Aorta (tissue), 5 donors: Measurements from ENCODE around the gene GALNT5. TPM values are rescaled to one million over a fixed set of nuclear protein-coding genes. Genes with fewer than 3 reads are reported as not detected.

ENCODE experiments used
- ATAC-seq: fragments of 200-7000 bp; cut with Tn5 transposase; one replicate; pipeline ENCODE4 v1.9.1; 2022; ENCODE audit warnings: moderate library complexity; ENCODE audit not compliant: low FRiP score
- DNase-seq, 2 donors: peaks; one replicate each; pipeline ENCODE4 v3.0.0-alpha.2; 2020
- H3K27ac ChIP-seq, 2 donors: one replicate each; pipeline ENCODE4 v1.5.1; 2013; ENCODE audit warnings: low read length in 2 of 2, mild to moderate bottlenecking in 2 of 2, moderate library complexity in 2 of 2, control low read depth in 1 of 2, inconsistent platforms in 1 of 2, low read depth in 1 of 2
- H3K27me3 ChIP-seq, 2 donors: one replicate each; pipeline ENCODE4 v1.6.1; 2013; ENCODE audit warnings: control low read depth in 1 of 2, low read length in 1 of 2, mild to moderate bottlenecking in 1 of 2, moderate library complexity in 1 of 2; ENCODE audit not compliant: insufficient read depth in 2 of 2, control insufficient read depth in 1 of 2
- H3K36me3 ChIP-seq, 2 donors: one replicate each; pipeline ENCODE4 v1.6.1; 2013; ENCODE audit warnings: control low read depth in 1 of 2, low read length in 1 of 2, mild to moderate bottlenecking in 1 of 2; ENCODE audit not compliant: insufficient read depth in 2 of 2, control insufficient read depth in 1 of 2
- H3K4me1 ChIP-seq, 2 donors: one replicate each; pipeline ENCODE4 v1.6.1; 2013; ENCODE audit warnings: low read length in 2 of 2, control low read depth in 1 of 2, mild to moderate bottlenecking in 1 of 2, moderate library complexity in 1 of 2; ENCODE audit not compliant: insufficient read depth in 2 of 2, control insufficient read depth in 1 of 2
- H3K4me3 ChIP-seq, 2 donors: one replicate each; pipeline ENCODE4 v1.5.1; 2013; ENCODE audit warnings: low read length in 2 of 2, control low read depth in 1 of 2, mild to moderate bottlenecking in 1 of 2
- H3K9me3 ChIP-seq: one replicate; pipeline ENCODE4 v1.6.1; 2013; ENCODE audit warnings: mild to moderate bottlenecking, low read length; ENCODE audit not compliant: control insufficient read depth
- WGBS, 2 donors: extraction: QIAGEN DNeasy Blood & Tissue Kit; methylation state at CpG; one replicate each; pipeline ENCODE4 v1.1.7; 2013; 5-methylcytosine and 5-hydroxymethylcytosine counted together
- intact Hi-C, 2 donors: fragments of 100-400 bp; cut with DNase I; formaldehyde crosslinking; loops; one replicate each; pipeline versions ENCODE4 v1.14.2 to v1.15.0; 2022
- polyA plus RNA-seq, 2 donors: library from polyadenylated mRNA; stranded (reverse); fragments of 200-250 nt; gene quantifications; one replicate each; pipeline ENCODE4 v1.2.3, GENCODE V29; 2013
- total RNA-seq, 2 donors: library from RNA; stranded (reverse); fragmentation: NEBNext Ultra II Directional; extraction: Animal tissue kit (Norgen Biotek cat#: 25700); gene quantifications; one replicate each; pipeline ENCODE4 v1.2.1, GENCODE V29; 2021
- donor health status: healthy with polysubstance abuse.
- donor health status: Bipolar disorder and iron deficiency.
- donor health status: DM: no; HTN: no; CAD: no.
- donor health status: DM: no; HTN: no; CAD: no.
- donor health status: DM: yes; HTN: yes; CAD: no.

GALNT5 gene
- total and polyA plus RNA-seq, 4 donors = 0.88 to 4.5 (median 2.1) TPM

DNA sequence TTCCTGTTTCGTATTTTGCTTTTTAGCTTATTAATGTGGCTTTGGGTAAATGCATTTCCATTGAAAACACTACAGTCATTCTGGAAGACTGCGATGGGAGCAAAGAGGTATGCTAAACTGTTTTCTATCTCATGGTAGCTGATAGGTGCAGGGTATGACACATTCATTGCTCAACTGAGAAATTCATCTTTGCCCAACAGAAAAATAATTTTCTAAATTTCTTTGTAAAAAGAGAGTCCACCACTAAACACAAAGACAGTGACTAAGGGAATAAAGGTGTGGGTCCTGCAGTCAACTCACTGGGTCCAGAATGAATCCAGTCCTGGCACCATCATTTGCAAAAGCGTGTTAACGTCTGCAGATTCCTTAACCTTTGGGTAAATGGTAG, 48.2 kb downstream of the GALNT5 start:
- 79 to 87% methylated on average over 4 of the region's 4 CpGs for WGBS, 2 donors
- H3K27me3 ChIP-seq = no peaks in the 10 kb centered on the region
- intact Hi-C loops = loop anchor here in 1 of 2 donors (10.0 kb wide), 1 partner anchor 1449 kb away; no protein-coding TSS in a partner anchor
- H3K27ac ChIP-seq = no peak overlapping the region
- ATAC-seq (no peak), DNase-seq (no peak)
- no peaks in the 10 kb centered on the region for H3K36me3 ChIP-seq
- H3K9me3 ChIP-seq = no peaks in the 10 kb centered on the region
- no peak overlapping the region for H3K4me3 ChIP-seq
- H3K4me1 ChIP-seq = no peaks in the 10 kb centered on the region

DNA sequence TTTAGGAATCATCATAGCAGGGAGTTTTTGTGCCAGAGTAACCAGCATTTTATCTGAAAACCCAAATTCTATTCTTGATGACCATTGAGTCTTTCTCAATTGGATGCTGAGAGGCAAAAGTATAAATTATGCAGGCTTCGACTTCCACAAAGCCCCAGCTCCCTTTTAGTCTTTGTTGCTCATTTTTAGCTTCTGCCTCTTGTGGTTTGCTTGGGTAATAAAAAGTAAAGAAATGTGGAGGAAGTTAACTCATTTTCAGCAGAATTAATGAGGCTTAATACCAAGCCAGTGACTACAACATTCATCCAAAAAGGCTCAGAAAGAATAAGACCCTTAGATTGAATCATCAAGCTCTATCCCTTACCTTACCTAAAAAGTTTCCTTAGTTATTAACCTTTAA, 49.5 kb downstream of the GALNT5 start:
- Histone ChIP-seq H3K4me1 (no peaks in the 10 kb centered on the region), H3K9me3 (no peaks in the 10 kb centered on the region), H3K27me3 (no peaks in the 10 kb centered on the region), H3K4me3 (no peak overlapping the region), H3K27ac (no peak overlapping the region), H3K36me3 (no peaks in the 10 kb centered on the region)
- no peak for ATAC-seq
- DNase-seq = no peak
- 56 to 66% methylated on average over 1 of the region's 1 CpG for WGBS, 2 donors
- intact Hi-C loops = loop anchor here in 1 of 2 donors (10.0 kb wide), 1 partner anchor 1448 kb away; no protein-coding TSS in a partner anchor

DNA sequence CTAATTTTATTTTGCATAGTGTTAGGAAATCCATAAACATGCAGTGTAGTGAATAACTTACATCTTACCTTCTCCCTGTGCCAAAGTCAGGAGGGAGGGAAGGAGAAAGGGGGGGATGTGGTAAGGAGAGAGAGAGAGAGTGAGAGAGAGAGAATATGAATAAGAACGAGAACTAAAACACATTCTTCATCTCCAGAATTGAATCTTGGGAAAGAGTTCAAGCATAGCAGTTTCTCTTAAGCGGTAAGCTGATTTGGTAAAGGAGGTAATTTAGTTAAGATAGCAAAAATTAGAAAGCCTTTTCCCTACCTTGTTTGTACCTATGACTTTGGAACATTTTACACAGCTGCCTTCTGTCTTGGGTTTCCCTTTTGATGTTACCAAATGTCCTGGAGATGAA, 52.4 kb downstream of the GALNT5 start:
- intact Hi-C loops = loop anchor here in 1 of 2 donors (10.0 kb wide), 1 partner anchor 1445 kb away; no protein-coding TSS in a partner anchor
- Histone ChIP-seq H3K36me3 (no peaks in the 10 kb centered on the region), H3K4me1 (no peaks in the 10 kb centered on the region), H3K27ac (no peak overlapping the region), H3K27me3 (no peaks in the 10 kb centered on the region), H3K4me3 (no peak overlapping the region), H3K9me3 (no peaks in the 10 kb centered on the region)
- DNase-seq (no peak), ATAC-seq (no peak)
- 79 to 86% methylated on average over 2 of the region's 2 CpGs for WGBS, 2 donors

DNA sequence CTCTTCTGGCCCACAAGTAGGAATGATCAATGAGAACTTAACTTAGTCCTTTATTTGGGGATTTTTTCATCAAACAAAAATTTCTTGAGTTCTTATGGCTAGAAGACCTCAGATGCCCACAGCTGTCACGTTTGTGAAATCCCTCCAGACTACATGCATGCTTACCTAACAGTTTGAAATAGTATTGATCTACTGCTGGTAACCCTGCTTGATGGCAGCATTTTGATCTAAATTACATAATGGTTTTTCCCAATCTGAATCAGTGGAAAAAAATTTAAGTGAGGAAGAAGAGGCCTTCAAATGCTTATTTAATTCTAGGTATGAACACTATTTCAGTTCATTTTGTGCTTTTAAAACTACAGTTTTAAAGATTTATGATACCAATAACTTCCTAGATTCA, 54.2 kb downstream of the GALNT5 start:
- WGBS, 2 donors = 75 to 86% methylated on average over 1 of the region's 1 CpG
- Histone ChIP-seq H3K27ac (no peak overlapping the region), H3K27me3 (no peaks in the 10 kb centered on the region), H3K4me3 (no peak overlapping the region), H3K9me3 (no peaks in the 10 kb centered on the region), H3K36me3 (no peaks in the 10 kb centered on the region), H3K4me1 (no peaks in the 10 kb centered on the region)
- ATAC-seq = no peak
- no peak for DNase-seq
- intact Hi-C loops = no loop called here

DNA sequence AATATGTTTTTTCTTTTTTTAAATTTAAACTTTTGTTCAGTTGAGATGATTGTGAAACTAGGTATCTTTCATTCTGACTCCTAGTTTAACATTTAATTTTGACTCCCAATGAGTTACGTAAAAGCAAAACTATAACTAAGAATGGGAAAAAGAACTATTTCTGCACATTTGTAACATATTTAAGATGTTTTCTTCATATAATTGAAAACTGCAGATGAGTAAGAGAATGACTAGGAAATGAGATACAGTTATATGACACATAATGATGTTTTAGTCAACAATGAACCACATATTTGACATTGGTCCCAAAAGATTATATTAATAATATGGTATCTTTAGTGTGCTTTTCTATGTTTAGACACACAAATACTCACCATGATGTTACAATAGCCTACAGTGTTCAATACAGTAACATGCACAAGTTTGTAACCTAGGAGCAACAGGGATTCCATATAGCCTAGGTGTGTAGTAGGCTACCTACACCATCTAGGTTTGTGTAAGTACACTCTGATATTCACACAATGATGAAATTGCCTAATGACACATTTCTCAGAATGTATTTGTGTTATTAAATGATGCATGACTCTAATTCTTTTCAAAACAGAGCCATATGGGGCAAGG, 55.5 kb downstream of the GALNT5 start:
- Histone ChIP-seq H3K27me3 (no peaks in the 10 kb centered on the region), H3K4me1 (no peaks in the 10 kb centered on the region), H3K27ac (no peak overlapping the region), H3K4me3 (no peak overlapping the region), H3K9me3 (no peaks in the 10 kb centered on the region), H3K36me3 (no peaks in the 10 kb centered on the region)
- no peak for ATAC-seq
- no peak for DNase-seq
- intact Hi-C loops = no loop called here
- 95 to 96% methylated on average over 1 of the region's 1 CpG for WGBS, 2 donors

DNA sequence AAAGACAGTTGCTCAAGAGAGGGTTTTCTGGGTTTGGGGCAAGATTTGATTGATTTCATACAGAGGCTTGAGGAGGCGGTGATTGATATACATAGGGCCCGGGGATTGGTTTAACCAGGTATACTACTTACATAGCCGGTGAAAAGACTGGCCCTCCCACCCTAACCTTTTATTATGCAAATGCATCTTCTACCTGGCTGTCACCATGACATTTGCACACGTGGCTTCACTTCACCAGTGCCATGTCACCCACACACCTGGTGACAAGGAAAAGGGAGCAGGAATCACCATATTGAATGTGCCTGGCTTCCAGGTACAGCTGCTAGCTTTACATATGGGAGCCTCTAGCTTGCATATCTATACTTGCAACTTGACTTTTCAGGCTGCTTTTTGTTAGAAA, 58.4 kb downstream of the GALNT5 start:
- DNase-seq (no peak), ATAC-seq (no peak)
- no peak overlapping the region for H3K4me3 ChIP-seq
- no peaks in the 10 kb centered on the region for H3K36me3 ChIP-seq
- no peaks in the 10 kb centered on the region for H3K9me3 ChIP-seq
- 55 to 76% methylated on average over 4 of the region's 4 CpGs for WGBS, 2 donors
- no peaks in the 10 kb centered on the region for H3K4me1 ChIP-seq
- H3K27ac ChIP-seq = no peak overlapping the region
- intact Hi-C loops = no loop called here
- H3K27me3 ChIP-seq = no peaks in the 10 kb centered on the region

DNA sequence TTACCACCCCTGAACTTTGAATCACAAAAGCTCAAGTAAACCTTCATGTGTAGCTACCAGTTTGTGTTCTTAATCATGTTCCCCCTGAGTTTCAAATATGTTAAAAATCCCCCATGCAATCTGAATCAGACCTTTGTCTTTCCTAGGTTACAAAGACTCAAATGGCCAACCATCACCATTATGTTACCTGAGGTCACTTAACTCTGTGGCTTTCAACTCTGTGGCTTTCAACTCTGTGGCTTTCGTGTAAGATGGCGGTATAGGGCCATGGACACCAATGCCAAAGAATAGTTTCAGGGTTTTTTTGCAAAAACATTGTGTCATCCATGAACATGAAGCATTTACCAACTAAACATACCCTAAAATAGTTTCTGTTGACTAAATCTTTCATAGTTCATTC, 61.4 kb downstream of the GALNT5 start:
- intact Hi-C loops = no loop called here
- ATAC-seq = no peak
- H3K9me3 ChIP-seq = no peaks in the 10 kb centered on the region
- no peaks in the 10 kb centered on the region for H3K4me1 ChIP-seq
- H3K36me3 ChIP-seq = no peaks in the 10 kb centered on the region
- H3K27ac ChIP-seq = no peak overlapping the region
- no peak overlapping the region for H3K4me3 ChIP-seq
- WGBS, 2 donors = 96 to 97% methylated on average over 2 of the region's 2 CpGs
- DNase-seq = no peak
- H3K27me3 ChIP-seq = no peaks in the 10 kb centered on the region

DNA sequence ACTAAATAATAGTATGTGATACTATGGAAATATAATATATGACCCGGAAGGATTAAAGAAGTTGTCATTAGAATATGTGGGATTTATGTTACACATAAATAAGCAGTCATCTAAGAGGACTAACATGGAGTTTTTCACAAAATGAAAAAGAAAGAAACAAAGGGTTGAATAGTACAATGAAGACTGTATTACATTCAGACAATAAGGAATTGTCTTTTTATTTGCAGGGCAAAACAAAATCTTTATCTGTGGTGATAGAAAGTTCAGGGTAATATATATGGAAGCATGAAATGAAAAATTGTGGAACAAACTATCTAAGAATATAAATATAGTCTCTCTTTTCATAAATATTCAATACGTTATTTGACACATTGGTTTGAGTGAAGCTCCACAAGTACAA, 62.3 kb downstream of the GALNT5 start:
- H3K4me1 ChIP-seq = no peaks in the 10 kb centered on the region
- 61 to 71% methylated on average over 2 of the region's 2 CpGs for WGBS, 2 donors
- no peak for ATAC-seq
- intact Hi-C loops = loop anchor here in 1 of 2 donors (10.0 kb wide), 1 partner anchor 175 kb away; no protein-coding TSS in a partner anchor
- H3K9me3 ChIP-seq = no peaks in the 10 kb centered on the region
- H3K36me3 ChIP-seq = no peaks in the 10 kb centered on the region
- no peak overlapping the region for H3K4me3 ChIP-seq
- no peak overlapping the region for H3K27ac ChIP-seq
- H3K27me3 ChIP-seq = no peaks in the 10 kb centered on the region
- DNase-seq = no peak

DNA sequence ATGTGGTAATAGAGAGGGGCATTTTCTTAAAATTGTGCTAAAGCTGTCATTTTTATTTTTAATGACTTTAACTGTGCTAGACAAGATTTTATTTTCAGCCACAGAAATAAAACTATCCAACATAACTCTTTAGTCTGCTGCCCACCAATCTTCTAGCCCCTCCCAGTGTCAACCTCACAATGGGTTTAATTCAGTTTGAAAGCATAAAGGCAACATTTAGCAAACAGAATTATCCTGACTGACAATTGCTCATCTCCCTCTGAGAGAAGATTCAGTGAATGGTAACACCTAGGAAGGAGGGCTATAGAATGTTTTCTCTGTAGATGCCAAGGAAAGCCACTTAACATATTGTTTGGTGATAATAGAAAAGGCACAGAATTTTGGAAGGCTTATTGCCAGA, 62.9 kb downstream of the GALNT5 start:
- no peaks in the 10 kb centered on the region for H3K36me3 ChIP-seq
- DNase-seq (no peak), ATAC-seq (no peak)
- intact Hi-C loops = loop anchor here in 1 of 2 donors (10.0 kb wide), 1 partner anchor 174 kb away; no protein-coding TSS in a partner anchor
- H3K27ac ChIP-seq = no peak overlapping the region
- H3K4me3 ChIP-seq = no peak overlapping the region
- no peaks in the 10 kb centered on the region for H3K27me3 ChIP-seq
- H3K4me1 ChIP-seq = no peaks in the 10 kb centered on the region
- no peaks in the 10 kb centered on the region for H3K9me3 ChIP-seq
